Right atrium auricular region (tissue), 2 donors: ENCODE results near the gene HOXD13. TPM values are rescaled to one million over a fixed set of nuclear protein-coding genes. Genes with fewer than 3 reads are reported as not detected.
A peak's percentile ranks its signal among the peaks of the same experiment; 100 is the strongest.

Experiments
- DNase-seq: peaks from one replicate; pipeline ENCODE4 v3.0.0-alpha.2; 2019; ENCODE audit warnings: low spot score
- H3K27ac ChIP-seq, 2 donors: fragments of 200-600 bp; sonication (generic); 1 replicate in 1 of 2; 2 replicates in 1 of 2; pipeline ENCODE4 v1.5.1; 2016 to 2019
- H3K27me3 ChIP-seq, 2 donors: fragments of 200-600 bp; sonication (generic); one replicate each; pipeline versions ENCODE4 v1.5.1 to v1.6.0; 2017 to 2019
- H3K36me3 ChIP-seq: fragments of 200-600 bp; sonication (generic); one replicate; pipeline ENCODE4 v1.5.1; 2016
- H3K4me1 ChIP-seq, 2 donors: fragments of 200-600 bp; sonication (generic); one replicate each; pipeline versions ENCODE4 v1.5.1 to v1.6.0; 2017 to 2019
- H3K4me3 ChIP-seq, 2 donors: fragments of 200-600 bp; sonication (generic); 1 replicate in 1 of 2; 2 replicates in 1 of 2; pipeline ENCODE4 v1.5.1; 2017 to 2019; ENCODE audit warnings: mild to moderate bottlenecking in 1 of 2, moderate library complexity in 1 of 2
- H3K9me3 ChIP-seq, 2 donors: fragments of 200-600 bp; sonication (generic); one replicate each; pipeline ENCODE4 v1.5.1; 2019
- CTCF ChIP-seq, 2 donors: fragments of 200-600 bp; sonication (generic); IDR thresholded peaks; one replicate each; pipeline ENCODE4 v1.5.1; 2019; ENCODE audit warnings: antibody characterized with exemption in 2 of 2
- total RNA-seq, 2 donors: library from RNA; depleted of rRNA; stranded (reverse); fragments of >200 nt; gene quantifications; one replicate each; pipeline ENCODE4 v1.1.0, GENCODE V29; 2016

Gene HOXD13
- total RNA-seq, 2 donors from 2014 or later: not detected

GRCh38 chr2:176115883-176116813 is 23.6 kb downstream of the HOXD13 start, which contains the start of gene HOXD10:
Gene HOXD10 (plus strand): TSS chr2:176116778. CDS start chr2:176116834, 56 bp downstream.
- peaks cover 87 to 92% of the 10 kb centered on the region in 2 donors for H3K27me3 ChIP-seq
- H3K9me3 ChIP-seq: peaks cover 0 to 4% of the 10 kb centered on the region in 2 donors
- H3K36me3 ChIP-seq: no peaks in the 10 kb centered on the region
- H3K27ac ChIP-seq: no peak within 1 kb of the TSS
- H3K4me1 ChIP-seq: peaks cover 0 to 6% of the 10 kb centered on the region in 2 donors
- TF ChIP-seq CTCF (IDR thresholded peaks at IDR 0.05): no peak
- DNase-seq: no peak
- H3K4me3 ChIP-seq: no peak within 1 kb of the TSS

GRCh38 chr2:176117162-176117822 is 24.8 kb downstream of the HOXD13 start:
- Histone ChIP-seq H3K4me1 (peaks cover 0 to 13% of the 10 kb centered on the region in 2 donors), H3K9me3 (peaks cover 0 to 4% of the 10 kb centered on the region in 2 donors), H3K27ac (no peak overlapping the region), H3K4me3 (no peak overlapping the region), H3K36me3 (no peaks in the 10 kb centered on the region), H3K27me3 (peaks cover 79 to 94% of the 10 kb centered on the region in 2 donors)
- no peak for TF ChIP-seq CTCF (IDR thresholded peaks at IDR 0.05)
- no peak for DNase-seq

- no peak overlapping the region for H3K27ac ChIP-seq
- no peak overlapping the region for H3K4me3 ChIP-seq
- no peak for TF ChIP-seq CTCF (IDR thresholded peaks at IDR 0.05)
- peaks cover 0 to 19% of the 10 kb centered on the region in 2 donors for H3K4me1 ChIP-seq
- H3K36me3 ChIP-seq: no peaks in the 10 kb centered on the region
- DNase-seq: no peak
- H3K9me3 ChIP-seq: peaks cover 0 to 4% of the 10 kb centered on the region in 2 donors
- H3K27me3 ChIP-seq: peaks cover 78 to 94% of the 10 kb centered on the region in 2 donors
Observed at GRCh38 chr2:176117823-176118371, 25.4 kb downstream of the HOXD13 start.

DNA sequence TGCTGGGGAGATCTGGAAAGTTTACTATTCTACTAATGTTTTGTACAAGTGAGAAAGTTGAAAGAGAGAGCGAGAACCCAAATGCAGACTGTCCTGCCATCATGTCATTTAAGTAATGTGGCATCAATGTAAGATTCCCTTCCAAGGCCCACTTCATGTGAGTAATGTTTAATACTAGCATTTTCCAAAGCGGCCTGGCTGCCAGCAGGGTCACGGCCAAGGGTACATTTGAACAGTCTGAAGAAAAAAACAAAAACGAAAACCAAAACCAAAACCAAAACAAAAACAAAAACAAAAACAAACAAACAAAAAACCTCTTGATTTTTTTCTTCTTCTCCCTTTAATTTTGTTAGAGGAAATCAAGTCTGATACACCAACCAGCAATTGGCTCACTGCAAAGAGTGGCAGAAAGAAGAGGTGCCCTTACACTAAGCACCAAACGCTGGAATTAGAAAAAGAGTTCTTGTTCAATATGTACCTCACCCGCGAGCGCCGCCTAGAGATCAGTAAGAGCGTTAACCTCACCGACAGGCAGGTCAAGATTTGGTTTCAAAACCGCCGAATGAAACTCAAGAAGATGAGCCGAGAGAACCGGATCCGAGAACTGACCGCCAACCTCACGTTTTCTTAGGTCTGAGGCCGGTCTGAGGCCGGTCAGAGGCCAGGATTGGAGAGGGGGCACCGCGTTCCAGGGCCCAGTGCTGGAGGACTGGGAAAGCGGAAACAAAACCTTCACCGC is 26.2 kb downstream of the HOXD13 start:
- Histone ChIP-seq H3K27me3 (peaks cover 73 to 93% of the 10 kb centered on the region in 2 donors), H3K9me3 (peaks cover 0 to 4% of the 10 kb centered on the region in 2 donors), H3K27ac (no peak overlapping the region), H3K4me3 (no peak overlapping the region), H3K36me3 (no peaks in the 10 kb centered on the region), H3K4me1 (peaks cover 0 to 25% of the 10 kb centered on the region in 2 donors)
- no peak for DNase-seq
- peak; percentile 8 to 21 for TF ChIP-seq CTCF (IDR thresholded peaks at IDR 0.05)
